ENCODE measurements around the gene MTMR12. TPM values are rescaled to one million over a fixed set of nuclear protein-coding genes. Genes with fewer than 3 reads are reported as not detected.

MTMR12 gene
- total and polyA plus RNA-seq, 3 donors from 2014 or later = 53.6 to 64.0 (median 59.2) TPM

GRCh38 chr5:32311404-32312196 is 1.1 kb downstream of the MTMR12 start:
- Histone ChIP-seq H3K4me3 (peak overlapping the region; percentile 88 to 99), H3K4me1 (peaks cover 34% of the 10 kb centered on the region), H3K27ac (peak overlapping the region; percentile 87 to 98), H3K9me3 (no peaks in the 10 kb centered on the region), H3K27me3 (no peaks in the 10 kb centered on the region), H3K36me3 (ENCODE audit: low read depth, missing control alignments) (no peaks in the 10 kb centered on the region)
- intact Hi-C loops (cut with DNase I; ENCODE audit: low total_unique reads) = no loop called here
- DNase-seq = peak; percentile 51
- WGBS, 2 donors = 20 to 23% methylated on average over 16 of the region's 16 CpGs
- no peak for TF ChIP-seq CTCF (IDR thresholded peaks at IDR 0.05)
- TF ChIP-seq POLR2A (IDR thresholded peaks at IDR 0.05) = no peak

GRCh38 chr5:32309761-32310160 is 3.0 kb downstream of the MTMR12 start:
- intact Hi-C loops (cut with DNase I; ENCODE audit: low total_unique reads) = no loop called here
- Histone ChIP-seq H3K27ac (no peak overlapping the region), H3K9me3 (no peaks in the 10 kb centered on the region), H3K27me3 (no peaks in the 10 kb centered on the region), H3K36me3 (ENCODE audit: low read depth, missing control alignments) (no peaks in the 10 kb centered on the region), H3K4me1 (peaks cover 35% of the 10 kb centered on the region), H3K4me3 (no peak overlapping the region)
- no peak for DNase-seq
- WGBS, 2 donors = 72 to 93% methylated on average over 6 of the region's 6 CpGs
- TF ChIP-seq CTCF (IDR thresholded peaks at IDR 0.05) (no peak), POLR2A (IDR thresholded peaks at IDR 0.05) (no peak)

- Histone ChIP-seq H3K27me3 (no peaks in the 10 kb centered on the region), H3K9me3 (no peaks in the 10 kb centered on the region), H3K4me1 (peaks cover 33% of the 10 kb centered on the region), H3K27ac (peak overlapping the region; percentile 3 to 52), H3K4me3 (no peak overlapping the region), H3K36me3 (ENCODE audit: low read depth, missing control alignments) (no peaks in the 10 kb centered on the region)
- DNase-seq = no peak
- TF ChIP-seq CTCF (IDR thresholded peaks at IDR 0.05) = no peak
- TF ChIP-seq POLR2A (IDR thresholded peaks at IDR 0.05) = no peak
- 29 to 40% methylated on average over 3 of the region's 3 CpGs for WGBS, 2 donors
- intact Hi-C loops (cut with DNase I; ENCODE audit: low total_unique reads) = no loop called here
These were observed 3.8 kb downstream of the MTMR12 start for GRCh38 chr5:32308946-32309345.

- Histone ChIP-seq H3K4me3 (no peak overlapping the region), H3K27ac (peak overlapping the region in 1 of 2 donors; percentile 52), H3K9me3 (no peaks in the 10 kb centered on the region), H3K27me3 (no peaks in the 10 kb centered on the region), H3K36me3 (ENCODE audit: low read depth, missing control alignments) (no peaks in the 10 kb centered on the region), H3K4me1 (peaks cover 38% of the 10 kb centered on the region)
- TF ChIP-seq CTCF (IDR thresholded peaks at IDR 0.05) (no peak), POLR2A (IDR thresholded peaks at IDR 0.05) (no peak)
- intact Hi-C loops (cut with DNase I; ENCODE audit: low total_unique reads) = no loop called here
- 92 to 93% methylated on average over 4 of the region's 4 CpGs for WGBS, 2 donors
- no peak for DNase-seq
These were observed 5.0 kb downstream of the MTMR12 start for GRCh38 chr5:32307769-32308194.

GRCh38 chr5:32304622-32305021 is 8.1 kb downstream of the MTMR12 start:
- Histone ChIP-seq H3K27me3 (no peaks in the 10 kb centered on the region), H3K27ac (no peak overlapping the region), H3K36me3 (ENCODE audit: low read depth, missing control alignments) (no peaks in the 10 kb centered on the region), H3K4me1 (peaks cover 28% of the 10 kb centered on the region), H3K4me3 (no peak overlapping the region), H3K9me3 (no peaks in the 10 kb centered on the region)
- 69 to 80% methylated on average over 5 of the region's 5 CpGs for WGBS, 2 donors
- TF ChIP-seq CTCF (IDR thresholded peaks at IDR 0.05) = no peak
- DNase-seq = no peak
- intact Hi-C loops (cut with DNase I; ENCODE audit: low total_unique reads) = no loop called here
